GM19238 (cell line): Measurements from ENCODE around the gene SPIRE1.

Source experiments
- DNase-seq: peaks from one replicate; pipeline ENCODE4 v3.0.0; 2011; ENCODE audit warnings: low spot score; ENCODE audit not compliant: insufficient read length

SPIRE1 gene

GRCh38 chr18:12657684-12658425 is at the start of gene SPIRE1:
Gene SPIRE1, minus strand, starts transcription at chr18:12658107. Its CDS starts 241 bp downstream, at chr18:12657866.
- DNase-seq = peak; percentile 44

- DNase-seq = no peak
These were observed 45.8 kb upstream of the SPIRE1 start for GRCh38 chr18:12703664-12704063.

- DNase-seq = no peak
These were observed 45.2 kb upstream of the SPIRE1 start for GRCh38 chr18:12703096-12703567.

GRCh38 chr18:12702221-12703095 is 44.6 kb upstream of the SPIRE1 start, which contains the start of the genes CEP76 and PSMG2:
Gene CEP76, minus strand, starts transcription at chr18:12702723. Its CDS starts 175 bp downstream, at chr18:12702548.
Gene PSMG2, plus strand, starts transcription at chr18:12703042. Its CDS starts 66 bp downstream, at chr18:12703108.
- peak; percentile 88 for DNase-seq

GRCh38 chr18:12701161-12701560 is 43.3 kb upstream of the SPIRE1 start:
- DNase-seq = no peak

- DNase-seq = no peak
These were observed 41.8 kb upstream of the SPIRE1 start for GRCh38 chr18:12699747-12700146.

- DNase-seq = no peak
These were observed 36.1 kb upstream of the SPIRE1 start for GRCh38 chr18:12694032-12694431.

- no peak for DNase-seq
These were observed 34.3 kb upstream of the SPIRE1 start for GRCh38 chr18:12692206-12692605.

- DNase-seq = no peak
These were observed 31.4 kb upstream of the SPIRE1 start for GRCh38 chr18:12689256-12689850.

GRCh38 chr18:12686100-12686499 is 28.2 kb upstream of the SPIRE1 start:
- no peak for DNase-seq

- DNase-seq = no peak
These were observed 21.4 kb upstream of the SPIRE1 start for GRCh38 chr18:12679183-12679786.

GRCh38 chr18:12668041-12668440 is 10.1 kb upstream of the SPIRE1 start:
- no peak for DNase-seq

- peak; percentile 23 for DNase-seq
These were observed 2.1 kb upstream of the SPIRE1 start for GRCh38 chr18:12659904-12660605.

- peak; percentile 12 for DNase-seq
These were observed 675 bp upstream of the SPIRE1 start for GRCh38 chr18:12658426-12659138.

- peak; percentile 4 for DNase-seq
These were observed 796 bp downstream of the SPIRE1 start for GRCh38 chr18:12656938-12657683.

- DNase-seq = no peak
These were observed 1.3 kb downstream of the SPIRE1 start for GRCh38 chr18:12656605-12656937.

GRCh38 chr18:12654971-12655370 is 2.9 kb downstream of the SPIRE1 start:
- DNase-seq = no peak

- DNase-seq = no peak
These were observed 5.0 kb downstream of the SPIRE1 start for GRCh38 chr18:12652861-12653401.

- no peak for DNase-seq
These were observed 6.3 kb downstream of the SPIRE1 start for GRCh38 chr18:12651651-12652050.
